ENCODE results near the gene ZNF70.

Gene ZNF70

DNA sequence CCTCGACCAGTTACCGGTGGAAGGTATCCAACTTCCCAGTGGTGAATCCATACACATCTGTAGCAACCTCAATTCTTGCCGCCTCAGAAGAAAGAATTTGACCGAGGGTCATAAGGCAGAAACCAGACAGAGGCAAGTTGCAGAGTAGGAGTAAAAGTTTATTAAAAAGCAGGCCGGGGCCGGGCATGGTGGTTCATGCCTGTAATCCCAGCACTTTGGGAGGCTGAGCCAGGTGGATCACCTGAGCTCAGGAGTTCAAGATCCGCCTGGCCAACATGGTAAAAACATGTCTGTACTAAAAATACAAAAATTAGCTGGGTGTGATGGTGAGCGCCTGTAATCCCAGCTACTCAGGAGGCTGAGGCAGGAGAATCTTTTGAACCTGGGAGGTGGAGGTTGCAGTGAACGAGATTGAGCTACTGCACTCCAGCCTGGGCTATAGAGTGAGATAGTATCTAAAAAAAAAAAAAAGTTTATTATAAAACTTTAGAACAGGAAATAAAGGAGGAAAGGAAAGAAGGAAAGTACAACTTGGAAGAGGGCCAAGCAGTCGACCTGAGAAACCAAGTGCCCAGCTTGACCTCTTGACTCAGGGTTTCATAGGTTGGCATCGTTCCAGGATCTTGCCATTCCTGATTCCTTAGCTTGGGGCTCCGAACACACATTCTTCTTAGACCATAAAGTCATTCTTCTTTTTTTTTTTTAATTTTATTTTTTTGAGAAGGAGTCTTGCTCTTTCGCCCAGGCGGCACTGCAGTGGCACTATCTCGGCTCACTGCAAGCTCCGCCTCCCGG, 32.3 kb downstream of the ZNF70 start:
- TF ChIP-seq, protein P1, sequence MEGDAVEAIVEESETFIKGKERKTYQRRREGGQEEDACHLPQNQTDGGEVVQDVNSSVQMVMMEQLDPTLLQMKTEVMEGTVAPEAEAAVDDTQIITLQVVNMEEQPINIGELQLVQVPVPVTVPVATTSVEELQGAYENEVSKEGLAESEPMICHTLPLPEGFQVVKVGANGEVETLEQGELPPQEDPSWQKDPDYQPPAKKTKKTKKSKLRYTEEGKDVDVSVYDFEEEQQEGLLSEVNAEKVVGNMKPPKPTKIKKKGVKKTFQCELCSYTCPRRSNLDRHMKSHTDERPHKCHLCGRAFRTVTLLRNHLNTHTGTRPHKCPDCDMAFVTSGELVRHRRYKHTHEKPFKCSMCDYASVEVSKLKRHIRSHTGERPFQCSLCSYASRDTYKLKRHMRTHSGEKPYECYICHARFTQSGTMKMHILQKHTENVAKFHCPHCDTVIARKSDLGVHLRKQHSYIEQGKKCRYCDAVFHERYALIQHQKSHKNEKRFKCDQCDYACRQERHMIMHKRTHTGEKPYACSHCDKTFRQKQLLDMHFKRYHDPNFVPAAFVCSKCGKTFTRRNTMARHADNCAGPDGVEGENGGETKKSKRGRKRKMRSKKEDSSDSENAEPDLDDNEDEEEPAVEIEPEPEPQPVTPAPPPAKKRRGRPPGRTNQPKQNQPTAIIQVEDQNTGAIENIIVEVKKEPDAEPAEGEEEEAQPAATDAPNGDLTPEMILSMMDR (IDR thresholded peaks at IDR 0.05): no peak
- H3K4me3 ChIP-seq (ENCODE audit: low read depth in 1 of 2, low read length in 1 of 2): no peak overlapping the region
- H3K4me1 ChIP-seq (ENCODE audit: control insufficient read depth in 1 of 2, insufficient read depth in 1 of 2, low read depth in 1 of 2, low read length in 1 of 2): peaks cover 18 to 21% of the 10 kb centered on the region in 2 experiments
- no peak overlapping the region for H3K27ac ChIP-seq
- H3K9me3 ChIP-seq: no peaks in the 10 kb centered on the region
- H3K36me3 ChIP-seq: peaks cover 17% of the 10 kb centered on the region
- no peaks in the 10 kb centered on the region for H3K27me3 ChIP-seq

DNA sequence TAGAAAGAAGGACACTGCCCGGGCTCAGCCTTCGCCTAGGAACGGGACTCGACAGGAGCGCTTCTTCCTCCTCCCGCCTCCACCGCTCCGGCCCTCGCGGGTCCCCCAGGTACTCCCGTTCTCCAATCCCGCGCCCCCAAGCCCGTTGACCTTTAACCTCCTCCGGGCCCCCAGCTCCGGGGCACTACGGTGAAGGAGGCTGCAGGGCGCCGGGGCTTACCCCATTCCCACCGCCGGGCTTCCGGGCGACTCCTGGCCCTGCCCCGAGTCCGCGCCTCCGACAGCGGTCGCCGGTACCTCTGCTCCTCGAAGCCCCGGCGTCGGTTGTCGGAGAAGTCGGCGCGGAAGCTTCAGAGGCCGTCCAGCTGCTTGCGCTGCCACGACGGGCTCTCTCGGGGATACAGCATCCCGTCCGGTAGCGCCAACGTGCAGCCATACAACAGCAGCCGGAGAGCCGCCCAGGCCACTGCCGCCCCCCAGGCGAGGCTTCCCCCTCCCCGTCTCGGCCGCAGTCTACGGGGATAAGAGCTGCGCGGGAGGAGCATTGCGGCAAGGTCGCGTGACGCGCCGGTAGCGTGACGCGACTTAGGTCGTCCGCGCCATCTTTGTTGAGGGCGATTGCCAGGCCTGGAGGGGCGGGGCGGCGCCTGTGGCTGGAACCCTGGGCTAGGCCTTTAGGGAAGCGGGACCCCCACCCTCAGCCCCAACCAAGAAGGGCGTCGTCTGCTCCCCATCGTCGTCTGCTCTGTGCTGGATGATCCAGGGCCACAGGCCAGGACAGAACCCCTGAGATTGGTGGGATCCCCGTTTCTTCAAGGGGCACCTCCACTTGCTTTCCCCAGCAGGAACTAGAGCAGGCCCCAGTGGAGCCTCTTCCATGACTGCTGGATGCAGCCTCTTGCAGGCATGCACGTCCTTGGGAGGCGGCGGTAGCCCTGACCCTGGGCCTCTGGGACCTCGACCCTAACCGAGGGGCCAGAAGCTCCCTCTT, 33.8 kb downstream of the ZNF70 start:
- H3K4me1 ChIP-seq (ENCODE audit: control insufficient read depth in 1 of 2, insufficient read depth in 1 of 2, low read depth in 1 of 2, low read length in 1 of 2): peaks cover 18 to 21% of the 10 kb centered on the region in 2 experiments
- H3K4me3 ChIP-seq (ENCODE audit: low read depth in 1 of 2, low read length in 1 of 2): peak overlapping the region; percentile 95 to 98
- H3K27ac ChIP-seq: peak overlapping the region; percentile 92
- no peaks in the 10 kb centered on the region for H3K27me3 ChIP-seq
- peaks cover 32% of the 10 kb centered on the region for H3K36me3 ChIP-seq
- TF ChIP-seq, protein P1 (IDR thresholded peaks at IDR 0.05): peak; percentile 24
- no peaks in the 10 kb centered on the region for H3K9me3 ChIP-seq

DNA sequence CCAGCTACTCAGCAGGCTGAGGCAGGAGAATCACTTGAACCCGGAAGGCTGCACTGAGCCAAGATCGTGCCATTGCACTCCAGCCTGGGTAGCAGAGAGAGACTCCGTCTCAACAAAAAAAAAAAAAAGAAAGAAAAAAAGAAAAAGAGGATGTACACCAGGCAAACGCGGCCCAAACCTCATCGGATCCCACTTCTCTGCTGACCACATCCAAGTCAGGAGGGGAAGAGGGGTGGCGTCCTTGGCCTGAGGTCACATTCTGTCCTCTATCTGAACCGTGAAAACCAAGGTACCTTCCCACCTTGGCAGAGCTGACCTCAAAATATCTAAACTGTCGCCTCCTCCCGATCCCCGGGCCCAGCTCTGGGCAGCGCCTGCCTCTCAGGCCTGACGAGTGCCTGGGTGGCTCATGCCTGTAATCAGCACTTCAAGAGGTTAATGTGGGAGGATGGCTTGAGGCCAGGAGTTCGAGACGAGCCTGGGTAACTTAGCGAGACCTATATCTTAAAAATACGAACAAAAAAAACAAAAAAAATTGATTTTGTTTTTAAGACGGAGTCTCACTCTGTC, 35.0 kb downstream of the ZNF70 start:
- H3K27me3 ChIP-seq: no peaks in the 10 kb centered on the region
- H3K27ac ChIP-seq: peak overlapping the region; percentile 92
- TF ChIP-seq, protein P1 (IDR thresholded peaks at IDR 0.05): no peak

DNA sequence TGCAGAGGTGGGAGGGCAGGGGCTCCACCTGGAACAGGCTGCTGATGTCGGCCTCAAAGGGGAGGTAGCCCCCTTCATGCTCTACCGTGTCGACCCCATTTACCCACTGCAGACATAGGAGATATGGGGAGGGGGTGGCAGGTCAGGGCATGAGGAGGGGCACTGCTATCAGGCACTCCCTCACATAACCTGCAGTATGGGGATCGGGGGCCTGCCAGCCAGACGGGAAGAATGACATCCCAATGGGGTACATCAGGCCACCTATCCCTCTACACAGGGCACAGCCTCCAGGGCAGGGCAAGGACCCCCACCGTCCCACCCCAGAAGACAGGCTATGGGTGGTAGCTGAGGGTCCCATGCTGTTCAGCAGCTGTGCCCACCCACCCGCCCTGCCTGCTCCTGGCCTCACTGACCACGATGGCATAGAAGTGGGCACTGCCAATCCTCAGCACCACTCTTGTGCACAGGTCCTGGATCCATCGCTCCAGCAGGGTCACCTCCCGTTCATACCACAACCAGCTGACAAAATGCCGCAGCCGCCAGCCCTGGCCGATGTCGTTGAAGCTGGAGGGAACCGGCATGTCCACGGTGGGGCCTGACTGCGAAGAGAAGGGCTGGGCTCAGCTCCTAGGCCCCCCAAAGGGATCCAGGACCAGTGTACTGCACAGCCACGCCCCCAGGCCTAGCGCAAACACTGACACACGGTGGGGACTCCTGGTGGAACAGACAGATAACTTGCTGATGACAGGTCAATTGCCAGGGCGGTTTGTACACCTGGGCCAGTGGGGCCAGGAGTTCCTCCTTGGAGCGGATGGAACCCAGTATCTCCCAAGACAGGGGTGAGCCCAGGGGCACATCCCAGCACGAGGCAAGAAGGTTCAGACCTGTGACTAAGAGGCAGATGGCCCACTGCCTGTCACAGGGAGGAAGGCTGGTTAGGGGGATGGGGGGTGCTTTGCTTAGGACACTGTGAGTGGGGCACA, 36.0 kb downstream of the ZNF70 start:
- peak overlapping the region; percentile 95 to 98 for H3K4me3 ChIP-seq (ENCODE audit: low read depth in 1 of 2, low read length in 1 of 2)
- TF ChIP-seq, protein P1 (IDR thresholded peaks at IDR 0.05): no peak
- H3K27me3 ChIP-seq: no peaks in the 10 kb centered on the region
- peaks cover 18 to 21% of the 10 kb centered on the region in 2 experiments for H3K4me1 ChIP-seq (ENCODE audit: control insufficient read depth in 1 of 2, insufficient read depth in 1 of 2, low read depth in 1 of 2, low read length in 1 of 2)
- no peaks in the 10 kb centered on the region for H3K9me3 ChIP-seq
- H3K36me3 ChIP-seq: peaks cover 54% of the 10 kb centered on the region
- peak overlapping the region; percentile 92 for H3K27ac ChIP-seq

More for the DNA sequence above, 35.0 kb downstream of the ZNF70 start:
- H3K36me3 ChIP-seq: peaks cover 44% of the 10 kb centered on the region
- H3K9me3 ChIP-seq: no peaks in the 10 kb centered on the region
- peak overlapping the region; percentile 95 to 98 for H3K4me3 ChIP-seq (ENCODE audit: low read depth in 1 of 2, low read length in 1 of 2)
- peaks cover 18 to 21% of the 10 kb centered on the region in 2 experiments for H3K4me1 ChIP-seq (ENCODE audit: control insufficient read depth in 1 of 2, insufficient read depth in 1 of 2, low read depth in 1 of 2, low read length in 1 of 2)

Measured in neutrophil (primary cell).